Natural killer cell (primary cell): Measurements from ENCODE around the gene PDXP. TPM values are rescaled to one million over a fixed set of nuclear protein-coding genes. Genes with fewer than 3 reads are reported as not detected.

Source experiments
- ATAC-seq, 3 donors: fragments of 150-1000 bp in 2 of 3; fragments of 200-7000 bp in 1 of 3; cut with Tn5 transposase; 1 replicate in 1 of 3; 2 replicates in 2 of 3; pipeline ENCODE4 v1.10.0; 2021; ENCODE audit warnings: mild to moderate bottlenecking in 2 of 3, moderate library complexity in 2 of 3
- DNase-seq, 2 donors: peaks; one replicate each; pipeline versions ENCODE4 v3.0.0 to v3.0.0-alpha.2; 2013 to 2021; ENCODE audit warnings: mixed read lengths in 1 of 2
- H3K27ac ChIP-seq: one replicate; pipeline ENCODE4 v1.5.1; 2013; ENCODE audit warnings: mild to moderate bottlenecking, low read length
- H3K27me3 ChIP-seq: one replicate; pipeline ENCODE4 v1.6.1; 2013; ENCODE audit warnings: low read length; ENCODE audit not compliant: control insufficient read depth, insufficient read depth
- H3K36me3 ChIP-seq: one replicate; pipeline ENCODE4 v1.6.1; 2013; ENCODE audit warnings: low read length; ENCODE audit not compliant: control insufficient read depth, insufficient read depth
- H3K4me1 ChIP-seq: one replicate; pipeline ENCODE4 v1.6.1; 2013; ENCODE audit warnings: low read length; ENCODE audit not compliant: control insufficient read depth, insufficient read depth
- H3K4me3 ChIP-seq: one replicate; pipeline ENCODE4 v1.5.1; 2013; ENCODE audit warnings: low read length
- H3K9me3 ChIP-seq: one replicate; pipeline ENCODE4 v1.6.1; 2013; ENCODE audit warnings: low read length; ENCODE audit not compliant: control insufficient read depth, insufficient read depth
- H3K27ac Mint-ChIP-seq, 2 donors: one replicate each; pipeline ENCODE4 v1.8.0; 2022; ENCODE audit warnings: mild to moderate bottlenecking in 2 of 2, mixed read lengths in 2 of 2, moderate library complexity in 1 of 2
- H3K27me3 Mint-ChIP-seq, 2 donors: one replicate each; pipeline ENCODE4 v1.8.0; 2022; ENCODE audit warnings: low read depth in 2 of 2, mixed read lengths in 2 of 2
- H3K36me3 Mint-ChIP-seq: one replicate; pipeline ENCODE4 v1.8.0; 2022; ENCODE audit warnings: mixed read lengths
- H3K4me1 Mint-ChIP-seq, 2 donors: one replicate each; pipeline ENCODE4 v1.8.0; 2022; ENCODE audit warnings: mixed read lengths in 2 of 2
- H3K4me3 Mint-ChIP-seq: one replicate; pipeline ENCODE4 v1.8.0; 2022; ENCODE audit warnings: mild to moderate bottlenecking, moderate library complexity, mixed read lengths
- H3K9me3 Mint-ChIP-seq, 2 donors: one replicate each; pipeline ENCODE4 v1.8.0; 2022; ENCODE audit warnings: mixed read lengths in 2 of 2
- CTCF ChIP-seq: fragments of 200-600 bp; IDR thresholded peaks from one replicate; pipeline ENCODE4 v1.8.0; 2022; ENCODE audit warnings: antibody characterized with exemption
- WGBS: methylation state at CpG from one replicate; pipeline ENCODE4 v1.1.7; 2013; ENCODE audit warnings: missing lambda C conversion rate; ENCODE audit not compliant: insufficient coverage; 5-methylcytosine and 5-hydroxymethylcytosine counted together
- intact Hi-C: fragments of 100-400 bp; cut with micrococcal nuclease; formaldehyde crosslinking; loops from one replicate; pipeline ENCODE4 v1.14.2; 2022
- total RNA-seq, 4 donors: library from RNA; stranded (reverse); fragments of 120-200 nt in 1 of 4; gene quantifications; one replicate each; pipeline versions ENCODE4 v1.2.3 to v1.2.4, GENCODE V29; 2013 to 2022

Gene PDXP
- total RNA-seq, 3 donors from 2014 or later (not counting 1 experiment from before 2014, with no cell fraction given) = 8.3 to 14.2 (median 13.4) TPM

GRCh38 chr22:37627121-37627520 lies 31.4 kb upstream of the PDXP start:
- Mint-ChIP-seq H3K4me1 (peaks cover 38 to 71% of the 10 kb centered on the region in 2 donors), H3K36me3 (no peaks in the 10 kb centered on the region), H3K4me3 (peak overlapping the region; percentile 74), H3K27ac (peak overlapping the region; percentile 83 to 89), H3K9me3 (no peaks in the 10 kb centered on the region), H3K27me3 (no peaks in the 10 kb centered on the region)
- no peaks in the 10 kb centered on the region for H3K27me3 ChIP-seq
- 17% methylated on average over 6 of the region's 7 CpGs for WGBS
- peaks cover 90% of the 10 kb centered on the region for H3K4me1 ChIP-seq
- intact Hi-C loops = no loop called here
- DNase-seq (no peak), ATAC-seq (peak in 2 of 3 donors; percentile 2 to 4)
- peaks cover 8% of the 10 kb centered on the region for H3K36me3 ChIP-seq
- H3K27ac ChIP-seq = peak overlapping the region; percentile 76
- no peak for TF ChIP-seq CTCF
- H3K9me3 ChIP-seq = no peaks in the 10 kb centered on the region
- no peak overlapping the region for H3K4me3 ChIP-seq

- Histone ChIP-seq H3K4me1 (peaks cover 94% of the 10 kb centered on the region), H3K9me3 (no peaks in the 10 kb centered on the region)
- DNase-seq = peak in 1 of 2 donors; percentile 81
These were observed 31.0 kb upstream of the PDXP start for GRCh38 chr22:37627545-37627944.

GRCh38 chr22:37628830-37629229 lies 29.7 kb upstream of the PDXP start:
- no peak overlapping the region for H3K4me3 ChIP-seq
- H3K36me3 Mint-ChIP-seq = no peaks in the 10 kb centered on the region
- peak overlapping the region; percentile 13 for H3K4me3 Mint-ChIP-seq
- H3K4me1 Mint-ChIP-seq = peaks cover 44 to 84% of the 10 kb centered on the region in 2 donors
- H3K27ac Mint-ChIP-seq = peak overlapping the region; percentile 83 to 89
- H3K4me1 ChIP-seq = peaks cover 98% of the 10 kb centered on the region
- TF ChIP-seq CTCF = no peak
- H3K27me3 ChIP-seq = no peaks in the 10 kb centered on the region
- H3K36me3 ChIP-seq = peaks cover 8% of the 10 kb centered on the region
- no peaks in the 10 kb centered on the region for H3K27me3 Mint-ChIP-seq
- no peaks in the 10 kb centered on the region for H3K9me3 ChIP-seq
- WGBS = 89% methylated on average over 8 of the region's 8 CpGs
- DNase-seq (no peak), ATAC-seq (no peak)
- H3K27ac ChIP-seq = peak overlapping the region; percentile 76
- H3K9me3 Mint-ChIP-seq = no peaks in the 10 kb centered on the region
- intact Hi-C loops = no loop called here

More at GRCh38 chr22:37627545-37627944, 31.0 kb upstream of the PDXP start:
- Mint-ChIP-seq H3K4me3 (peak overlapping the region; percentile 74), H3K4me1 (peaks cover 39 to 75% of the 10 kb centered on the region in 2 donors), H3K36me3 (no peaks in the 10 kb centered on the region), H3K27ac (peak overlapping the region; percentile 83 to 89), H3K27me3 (no peaks in the 10 kb centered on the region), H3K9me3 (no peaks in the 10 kb centered on the region)
- ATAC-seq = peak; percentile 55 to 69 (median 60)
- peaks cover 8% of the 10 kb centered on the region for H3K36me3 ChIP-seq
- no peak overlapping the region for H3K4me3 ChIP-seq
- peak overlapping the region; percentile 76 for H3K27ac ChIP-seq
- no peak for TF ChIP-seq CTCF
- no peaks in the 10 kb centered on the region for H3K27me3 ChIP-seq
- WGBS = 5% methylated on average over 6 of the region's 6 CpGs
- intact Hi-C loops = no loop called here

GRCh38 chr22:37629928-37630327 lies 28.6 kb upstream of the PDXP start:
- Mint-ChIP-seq H3K4me1 (peaks cover 54 to 87% of the 10 kb centered on the region in 2 donors), H3K36me3 (no peaks in the 10 kb centered on the region), H3K4me3 (no peak overlapping the region), H3K27ac (peak overlapping the region in 1 of 2 donors; percentile 83), H3K27me3 (no peaks in the 10 kb centered on the region), H3K9me3 (no peaks in the 10 kb centered on the region)
- Histone ChIP-seq H3K4me1 (peaks cover 99% of the 10 kb centered on the region), H3K27ac (peak overlapping the region; percentile 11), H3K36me3 (peaks cover 8% of the 10 kb centered on the region), H3K9me3 (no peaks in the 10 kb centered on the region), H3K4me3 (no peak overlapping the region), H3K27me3 (no peaks in the 10 kb centered on the region)
- no peak for ATAC-seq
- no peak for DNase-seq
- TF ChIP-seq CTCF = no peak
- 82% methylated on average over 10 of the region's 10 CpGs for WGBS
- intact Hi-C loops = loop anchor here (10.0 kb wide), 1 partner anchor 215 kb away; the partner anchor contains the start of genes ANKRD54 and EIF3L
